ENCODE data around the gene ZNF518B.

GRCh38 chr4:10470505-10470904, 13.3 kb upstream of the ZNF518B start:
- TF ChIP-seq REST (IDR thresholded peaks at IDR 0.05; ENCODE audit: low read depth, low read length) (no peak), USF2 (IDR thresholded peaks at IDR 0.05; ENCODE audit: borderline replicate concordance, low read depth, low read length) (no peak), CTCF (IDR thresholded peaks at IDR 0.05 in 2 of 3, conservative IDR thresholded peaks at IDR 0.05 in 1 of 3; ENCODE audit: control insufficient read depth in 2 of 3, extremely low read depth in 1 of 3, insufficient read depth in 1 of 3, low read depth in 3 of 3, low read length in 3 of 3) (no peak), SIX5 (IDR thresholded peaks at IDR 0.05; ENCODE audit: low read depth, low read length, severe bottlenecking) (no peak), TAF1 (IDR thresholded peaks at IDR 0.05; ENCODE audit: borderline replicate concordance, low read depth, low read length) (no peak), POLR2AphosphoS2 (IDR thresholded peaks at IDR 0.05; ENCODE audit: low read depth, low read length) (no peak), NRF1 (conservative IDR thresholded peaks at IDR 0.05; ENCODE audit: low read depth, low read length) (no peak)

Measured in GM12878 (cell line).